ENCODE results near the gene ZNF18.
"Not testable (repeated sequence)": the region's sequence is repeated elsewhere in the genome, so short reads cannot be mapped to it uniquely, and the experiment has no call there.

Gene ZNF18

GRCh38 chr17:11981862-11982261 is 15.4 kb downstream of the ZNF18 start:
- no peak overlapping the region for H3K27ac ChIP-seq (ENCODE audit: low read depth, low read length)
- H3K9me3 ChIP-seq (ENCODE audit: low read length), result no peaks in the 10 kb centered on the region
- H3K36me3 ChIP-seq (ENCODE audit: insufficient read depth, low read length), result peaks cover 40% of the 10 kb centered on the region
- no peak overlapping the region for H3K4me3 ChIP-seq (ENCODE audit: low read depth in 1 of 2, low read length in 2 of 2)
- H3K27me3 ChIP-seq (ENCODE audit: control insufficient read depth in 1 of 2, insufficient read depth in 2 of 2, low read length in 2 of 2), result no peaks in the 10 kb centered on the region
- no peak overlapping the region for H3K9ac ChIP-seq (ENCODE audit: low read length)
- H3K4me1 ChIP-seq (ENCODE audit: insufficient read depth, low read length), result no peaks in the 10 kb centered on the region

- H3K4me1 ChIP-seq (ENCODE audit: insufficient read depth, low read length), result no peaks in the 10 kb centered on the region
- H3K27me3 ChIP-seq (ENCODE audit: control insufficient read depth in 1 of 2, insufficient read depth in 2 of 2, low read length in 2 of 2), result no peaks in the 10 kb centered on the region
- H3K36me3 ChIP-seq (ENCODE audit: insufficient read depth, low read length), result peaks cover 40% of the 10 kb centered on the region
- H3K4me3 ChIP-seq (ENCODE audit: low read depth in 1 of 2, low read length in 2 of 2), result no peak overlapping the region
- no peak overlapping the region for H3K9ac ChIP-seq (ENCODE audit: low read length)
- no peak overlapping the region for H3K27ac ChIP-seq (ENCODE audit: low read depth, low read length)
- no peaks in the 10 kb centered on the region for H3K9me3 ChIP-seq (ENCODE audit: low read length)
Observed at GRCh38 chr17:11980813-11981212, 16.5 kb downstream of the ZNF18 start.

- peaks cover 40% of the 10 kb centered on the region for H3K36me3 ChIP-seq (ENCODE audit: insufficient read depth, low read length)
- no peaks in the 10 kb centered on the region for H3K4me1 ChIP-seq (ENCODE audit: insufficient read depth, low read length)
- no peak overlapping the region for H3K9ac ChIP-seq (ENCODE audit: low read length)
- no peaks in the 10 kb centered on the region for H3K27me3 ChIP-seq (ENCODE audit: control insufficient read depth in 1 of 2, insufficient read depth in 2 of 2, low read length in 2 of 2)
- H3K9me3 ChIP-seq (ENCODE audit: low read length), result no peaks in the 10 kb centered on the region
- H3K27ac ChIP-seq (ENCODE audit: low read depth, low read length), result no peak overlapping the region
- no peak overlapping the region for H3K4me3 ChIP-seq (ENCODE audit: low read depth in 1 of 2, low read length in 2 of 2)
Observed at GRCh38 chr17:11979795-11980194, 17.5 kb downstream of the ZNF18 start.

GRCh38 chr17:11972741-11973140 is 24.5 kb downstream of the ZNF18 start:
- not testable (repeated sequence) for H3K27me3 ChIP-seq (ENCODE audit: control insufficient read depth in 1 of 2, insufficient read depth in 2 of 2, low read length in 2 of 2); H3K4me3 ChIP-seq (ENCODE audit: low read depth in 1 of 2, low read length in 2 of 2); H3K9ac ChIP-seq (ENCODE audit: low read length); H3K27ac ChIP-seq (ENCODE audit: low read depth, low read length); H3K36me3 ChIP-seq (ENCODE audit: insufficient read depth, low read length); H3K9me3 ChIP-seq (ENCODE audit: low read length); H3K4me1 ChIP-seq (ENCODE audit: insufficient read depth, low read length)

GRCh38 chr17:11969565-11969964 is 27.7 kb downstream of the ZNF18 start:
- no peak overlapping the region for H3K4me3 ChIP-seq (ENCODE audit: low read depth in 1 of 2, low read length in 2 of 2)
- H3K27ac ChIP-seq (ENCODE audit: low read depth, low read length), result no peak overlapping the region
- H3K36me3 ChIP-seq (ENCODE audit: insufficient read depth, low read length), result no peaks in the 10 kb centered on the region

GRCh38 chr17:11954936-11955335 is 42.3 kb downstream of the ZNF18 start:
- Histone ChIP-seq H3K9ac (ENCODE audit: low read length) (no peak overlapping the region), H3K4me3 (ENCODE audit: low read depth in 1 of 2, low read length in 2 of 2) (no peak overlapping the region), H3K9me3 (ENCODE audit: low read length) (peaks cover 5% of the 10 kb centered on the region), H3K36me3 (ENCODE audit: insufficient read depth, low read length) (no peaks in the 10 kb centered on the region), H3K4me1 (ENCODE audit: insufficient read depth, low read length) (no peaks in the 10 kb centered on the region), H3K27me3 (ENCODE audit: control insufficient read depth in 1 of 2, insufficient read depth in 2 of 2, low read length in 2 of 2) (no peaks in the 10 kb centered on the region), H3K27ac (ENCODE audit: low read depth, low read length) (no peak overlapping the region)

More at GRCh38 chr17:11969565-11969964, 27.7 kb downstream of the ZNF18 start:
- Histone ChIP-seq H3K9me3 (ENCODE audit: low read length) (no peaks in the 10 kb centered on the region), H3K27me3 (ENCODE audit: control insufficient read depth in 1 of 2, insufficient read depth in 2 of 2, low read length in 2 of 2) (no peaks in the 10 kb centered on the region), H3K9ac (ENCODE audit: low read length) (no peak overlapping the region), H3K4me1 (ENCODE audit: insufficient read depth, low read length) (no peaks in the 10 kb centered on the region)

GRCh38 chr17:11953924-11954323 is 43.4 kb downstream of the ZNF18 start:
- Histone ChIP-seq H3K4me1 (ENCODE audit: insufficient read depth, low read length) (no peaks in the 10 kb centered on the region), H3K27ac (ENCODE audit: low read depth, low read length) (no peak overlapping the region), H3K36me3 (ENCODE audit: insufficient read depth, low read length) (no peaks in the 10 kb centered on the region), H3K9me3 (ENCODE audit: low read length) (peaks cover 5% of the 10 kb centered on the region), H3K27me3 (ENCODE audit: control insufficient read depth in 1 of 2, insufficient read depth in 2 of 2, low read length in 2 of 2) (no peaks in the 10 kb centered on the region), H3K9ac (ENCODE audit: low read length) (no peak overlapping the region), H3K4me3 (ENCODE audit: low read depth in 1 of 2, low read length in 2 of 2) (no peak overlapping the region)

- H3K4me1 ChIP-seq (ENCODE audit: insufficient read depth, low read length), result no peaks in the 10 kb centered on the region
- H3K36me3 ChIP-seq (ENCODE audit: insufficient read depth, low read length), result no peaks in the 10 kb centered on the region
- no peaks in the 10 kb centered on the region for H3K27me3 ChIP-seq (ENCODE audit: control insufficient read depth in 1 of 2, insufficient read depth in 2 of 2, low read length in 2 of 2)
- H3K4me3 ChIP-seq (ENCODE audit: low read depth in 1 of 2, low read length in 2 of 2), result no peak overlapping the region
- no peak overlapping the region for H3K9ac ChIP-seq (ENCODE audit: low read length)
- no peak overlapping the region for H3K27ac ChIP-seq (ENCODE audit: low read depth, low read length)
- peaks cover 5% of the 10 kb centered on the region for H3K9me3 ChIP-seq (ENCODE audit: low read length)
Observed at GRCh38 chr17:11952610-11953009, 44.7 kb downstream of the ZNF18 start.

GRCh38 chr17:11950771-11951519 is 46.3 kb downstream of the ZNF18 start:
- H3K9me3 ChIP-seq (ENCODE audit: low read length), result peaks cover 5% of the 10 kb centered on the region
- H3K9ac ChIP-seq (ENCODE audit: low read length), result no peak overlapping the region
- H3K36me3 ChIP-seq (ENCODE audit: insufficient read depth, low read length), result no peaks in the 10 kb centered on the region
- no peaks in the 10 kb centered on the region for H3K27me3 ChIP-seq (ENCODE audit: control insufficient read depth in 1 of 2, insufficient read depth in 2 of 2, low read length in 2 of 2)
- H3K27ac ChIP-seq (ENCODE audit: low read depth, low read length), result no peak overlapping the region
- H3K4me3 ChIP-seq (ENCODE audit: low read depth in 1 of 2, low read length in 2 of 2), result no peak overlapping the region
- no peaks in the 10 kb centered on the region for H3K4me1 ChIP-seq (ENCODE audit: insufficient read depth, low read length)

GRCh38 chr17:11949571-11949970 is 47.7 kb downstream of the ZNF18 start:
- H3K9ac ChIP-seq (ENCODE audit: low read length); H3K4me3 ChIP-seq (ENCODE audit: low read depth in 1 of 2, low read length in 2 of 2); H3K36me3 ChIP-seq (ENCODE audit: insufficient read depth, low read length); H3K9me3 ChIP-seq (ENCODE audit: low read length); H3K4me1 ChIP-seq (ENCODE audit: insufficient read depth, low read length); H3K27ac ChIP-seq (ENCODE audit: low read depth, low read length); H3K27me3 ChIP-seq (ENCODE audit: control insufficient read depth in 1 of 2, insufficient read depth in 2 of 2, low read length in 2 of 2): not testable (repeated sequence)

GRCh38 chr17:11948789-11949188 is 48.5 kb downstream of the ZNF18 start:
- Histone ChIP-seq H3K9me3 (ENCODE audit: low read length) (peaks cover 5% of the 10 kb centered on the region), H3K9ac (ENCODE audit: low read length) (no peak overlapping the region), H3K4me3 (ENCODE audit: low read depth in 1 of 2, low read length in 2 of 2) (no peak overlapping the region), H3K36me3 (ENCODE audit: insufficient read depth, low read length) (no peaks in the 10 kb centered on the region), H3K4me1 (ENCODE audit: insufficient read depth, low read length) (no peaks in the 10 kb centered on the region), H3K27ac (ENCODE audit: low read depth, low read length) (no peak overlapping the region), H3K27me3 (ENCODE audit: control insufficient read depth in 1 of 2, insufficient read depth in 2 of 2, low read length in 2 of 2) (no peaks in the 10 kb centered on the region)

- H3K4me1 ChIP-seq (ENCODE audit: insufficient read depth, low read length), result no peaks in the 10 kb centered on the region
- H3K4me3 ChIP-seq (ENCODE audit: low read depth in 1 of 2, low read length in 2 of 2), result no peak overlapping the region
- H3K36me3 ChIP-seq (ENCODE audit: insufficient read depth, low read length), result no peaks in the 10 kb centered on the region
- no peaks in the 10 kb centered on the region for H3K27me3 ChIP-seq (ENCODE audit: control insufficient read depth in 1 of 2, insufficient read depth in 2 of 2, low read length in 2 of 2)
- no peak overlapping the region for H3K27ac ChIP-seq (ENCODE audit: low read depth, low read length)
- H3K9me3 ChIP-seq (ENCODE audit: low read length), result no peaks in the 10 kb centered on the region
- no peak overlapping the region for H3K9ac ChIP-seq (ENCODE audit: low read length)
Observed at GRCh38 chr17:11944587-11944986, 52.7 kb downstream of the ZNF18 start.
